Inflammatory macrophage treated with lipopolysaccharide for 4 hours (primary cell): ENCODE results near the gene HTR1D.

Experiments
- DNase-seq: peaks from one replicate; pipeline ENCODE4 v3.0.0-alpha.2; 2020

Gene HTR1D

GRCh38 chr1:23184212-23184934, 32.9 kb downstream of the HTR1D start:
- peak; percentile 40 for DNase-seq

- peak; percentile 59 for DNase-seq
Measured at GRCh38 chr1:23179862-23180261, 37.4 kb downstream of the HTR1D start.

GRCh38 chr1:23178950-23179349, 38.4 kb downstream of the HTR1D start:
- DNase-seq, result peak; percentile 35

GRCh38 chr1:23178414-23178813, 38.9 kb downstream of the HTR1D start:
- no peak for DNase-seq

- peak; percentile 54 for DNase-seq
Measured at GRCh38 chr1:23177438-23178380, 39.6 kb downstream of the HTR1D start.

GRCh38 chr1:23177031-23177430, 40.3 kb downstream of the HTR1D start:
- no peak for DNase-seq

GRCh38 chr1:23174426-23175110, 42.7 kb downstream of the HTR1D start:
- peak; percentile 28 for DNase-seq

- DNase-seq, result no peak
Measured at GRCh38 chr1:23171181-23171755, 46.0 kb downstream of the HTR1D start.

- peak; percentile 97 for DNase-seq
Measured at GRCh38 chr1:23169727-23170335, 47.5 kb downstream of the HTR1D start.

- no peak for DNase-seq
Measured at GRCh38 chr1:23169195-23169575, 48.1 kb downstream of the HTR1D start.

- DNase-seq, result peak; percentile 86
Measured at GRCh38 chr1:23168445-23169194, 48.7 kb downstream of the HTR1D start, which contains the start of gene LUZP1. Gene LUZP1 (minus strand): TSS chr1:23168856.

- peak; percentile 48 for DNase-seq
Measured at GRCh38 chr1:23168079-23168444, 49.2 kb downstream of the HTR1D start.

- DNase-seq, result peak; percentile 36
Measured at GRCh38 chr1:23167353-23168078, 49.8 kb downstream of the HTR1D start.

- DNase-seq, result no peak
Measured at GRCh38 chr1:23166854-23167253, 50.4 kb downstream of the HTR1D start.

GRCh38 chr1:23163395-23163794, 53.9 kb downstream of the HTR1D start:
- DNase-seq, result no peak

- DNase-seq, result no peak
Measured at GRCh38 chr1:23159963-23160877, 57.1 kb downstream of the HTR1D start.

GRCh38 chr1:23156940-23157339, 60.4 kb downstream of the HTR1D start:
- no peak for DNase-seq

GRCh38 chr1:23152966-23153684, 64.2 kb downstream of the HTR1D start:
- DNase-seq, result no peak

- no peak for DNase-seq
Measured at GRCh38 chr1:23150742-23151141, 66.6 kb downstream of the HTR1D start.
